Measurements from ENCODE around the gene MACROD2.

The MACROD2 gene

DNA sequence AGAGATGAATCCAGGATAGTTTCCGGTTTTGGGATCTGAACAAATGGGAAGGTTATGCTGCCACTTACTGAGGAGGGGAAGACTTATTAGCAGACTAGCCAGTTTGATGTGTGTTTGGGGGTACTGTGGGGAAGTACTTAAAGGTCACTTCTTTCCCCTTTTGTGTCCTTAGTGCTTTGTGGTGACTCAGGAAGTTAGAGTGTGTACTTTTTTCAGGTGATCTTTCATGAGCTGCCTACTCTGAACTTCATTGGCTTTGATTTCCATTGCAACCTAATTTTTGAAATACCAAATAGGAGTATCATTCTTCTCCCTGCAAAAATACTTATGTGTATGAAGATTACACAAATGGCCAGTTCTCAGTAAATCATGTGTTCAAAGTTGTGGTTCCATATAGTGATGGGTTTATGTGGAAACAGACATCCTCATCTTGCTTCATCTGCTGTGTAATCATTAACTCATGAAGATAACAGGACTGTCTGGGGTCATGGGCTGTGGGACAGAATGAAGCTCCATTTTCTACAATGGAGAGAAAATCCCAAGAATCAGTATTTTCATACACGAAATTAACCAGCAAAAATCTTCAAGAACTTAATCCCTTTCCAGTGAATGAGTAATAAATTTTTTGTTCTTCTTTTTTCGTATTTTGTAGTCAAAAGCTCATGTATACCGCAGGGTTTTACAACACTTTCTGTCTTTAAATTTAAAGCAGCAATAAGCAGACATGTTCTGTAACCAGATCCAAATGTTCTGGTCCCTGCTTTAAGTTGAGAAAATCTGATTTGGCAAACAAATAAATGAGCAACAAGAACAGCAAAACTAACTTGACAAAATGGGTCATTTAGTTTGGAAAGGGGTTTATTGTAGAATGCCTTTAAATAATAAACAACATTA, 614.3 kb downstream of the MACROD2 start:
- no peak for DNase-seq

DNA sequence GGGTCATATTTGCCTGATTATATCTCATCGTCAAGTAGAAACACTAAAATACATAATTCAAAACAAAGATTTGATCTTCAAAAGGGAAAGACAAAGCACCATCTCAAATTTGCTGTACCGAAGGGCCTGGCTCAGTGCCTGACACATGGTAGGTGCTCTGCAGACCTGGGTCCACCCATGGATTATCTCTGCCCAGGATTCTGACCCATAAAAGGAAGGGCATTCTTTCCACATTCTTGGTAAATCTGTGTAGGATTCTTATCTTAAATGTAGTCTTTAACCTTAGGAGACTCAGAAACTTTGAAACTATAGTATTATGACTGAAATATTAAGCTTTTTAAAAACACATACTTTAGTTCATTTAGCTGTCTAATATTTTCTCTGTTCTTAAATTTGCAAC, 616.2 kb downstream of the MACROD2 start:
- no peak for DNase-seq

DNA sequence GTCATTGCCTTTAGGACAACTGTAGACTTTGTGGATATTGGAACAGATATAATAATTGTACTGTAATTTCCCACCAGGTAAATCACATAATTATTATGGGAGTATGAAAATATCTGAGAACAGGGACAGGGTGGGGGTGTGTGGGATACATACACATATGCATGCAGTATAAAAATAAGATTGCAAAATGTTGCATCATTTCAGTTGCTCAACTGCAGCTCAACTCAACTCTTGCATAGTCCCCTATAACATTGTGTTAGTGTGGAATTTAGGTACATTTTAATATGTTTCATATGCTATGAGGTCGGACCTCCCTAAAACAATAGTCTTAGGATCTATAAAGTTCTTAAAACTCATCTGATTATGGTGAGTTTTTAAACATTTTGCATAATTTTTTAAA, 617.1 kb downstream of the MACROD2 start:
- DNase-seq = no peak

DNA sequence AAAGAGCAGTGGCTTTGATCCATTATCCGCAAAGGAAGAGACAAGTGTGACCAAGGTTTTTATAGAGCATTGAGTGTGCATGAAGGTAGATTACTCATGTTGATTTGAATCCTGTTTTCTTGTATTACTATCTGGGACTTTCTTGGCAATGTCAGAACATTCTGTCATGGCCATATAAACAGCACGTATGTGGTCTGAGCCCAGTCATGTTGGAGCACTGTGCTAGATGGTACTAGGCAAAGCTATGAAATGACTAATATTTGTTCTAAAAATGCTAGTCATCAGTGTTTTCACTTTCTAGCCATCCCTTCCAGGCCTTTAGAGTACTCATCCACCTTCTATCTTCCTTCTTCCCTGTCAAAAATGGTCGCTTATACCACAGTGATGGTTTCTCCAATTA, 620.7 kb downstream of the MACROD2 start:
- DNase-seq = no peak

DNA sequence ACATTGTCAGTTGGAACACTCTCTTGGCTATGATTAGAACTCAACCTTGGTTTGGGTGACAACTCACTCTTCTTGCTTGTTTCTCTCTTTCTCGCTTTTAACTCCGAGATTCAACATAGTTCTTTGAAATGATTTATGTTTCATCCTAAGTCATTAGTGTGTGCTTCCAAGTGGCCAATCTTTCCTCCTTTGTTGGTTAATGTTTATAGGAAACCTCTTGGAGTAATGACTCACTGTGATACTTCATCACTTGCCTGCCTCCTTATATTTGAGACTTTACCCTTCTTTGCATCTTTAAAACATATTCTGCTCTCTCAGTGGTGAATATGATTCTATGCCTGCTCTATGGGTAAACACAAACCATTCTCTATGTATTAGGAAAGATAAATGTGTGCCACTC, 621.8 kb downstream of the MACROD2 start:
- DNase-seq = no peak

DNA sequence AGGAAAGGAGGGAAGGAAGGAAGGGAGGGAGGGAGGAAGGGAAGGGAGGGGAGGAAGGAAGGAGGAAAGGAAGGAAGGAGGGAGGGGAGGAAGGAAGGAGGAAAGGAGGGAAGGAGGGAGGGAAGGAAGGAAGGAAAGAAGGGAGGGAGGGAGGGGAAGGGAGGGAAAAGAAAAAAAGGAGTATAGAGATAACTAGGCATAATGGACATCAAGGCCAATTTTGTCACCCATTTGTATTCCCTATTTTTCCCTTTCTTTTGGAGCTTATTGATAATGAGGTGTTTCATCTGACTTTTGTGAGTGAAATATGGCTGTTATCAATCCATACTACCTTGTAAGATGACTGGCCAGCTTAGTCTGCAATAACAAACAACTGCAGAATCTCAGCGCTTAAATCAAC, 624.1 kb downstream of the MACROD2 start:
- DNase-seq = no peak

DNA sequence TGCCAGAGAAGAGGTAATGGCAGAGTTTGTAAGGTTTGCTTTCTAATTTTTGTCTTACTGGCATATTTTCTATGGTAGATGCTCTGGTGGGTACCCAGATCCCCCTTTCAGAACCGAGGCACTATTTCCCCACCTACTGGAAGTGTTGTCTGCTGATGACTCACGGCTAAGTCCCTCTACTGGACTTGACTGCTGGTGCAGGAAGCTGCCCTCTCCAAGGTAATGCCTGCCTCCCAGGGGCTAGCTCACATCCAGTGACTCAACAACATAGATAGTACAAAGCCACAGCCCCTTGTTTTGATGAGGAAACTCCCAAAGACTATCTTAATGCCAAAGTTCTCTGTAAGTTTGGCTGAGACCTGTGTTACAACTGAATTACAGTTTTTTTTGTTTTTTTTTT, 627.5 kb downstream of the MACROD2 start:
- DNase-seq = no peak

DNA sequence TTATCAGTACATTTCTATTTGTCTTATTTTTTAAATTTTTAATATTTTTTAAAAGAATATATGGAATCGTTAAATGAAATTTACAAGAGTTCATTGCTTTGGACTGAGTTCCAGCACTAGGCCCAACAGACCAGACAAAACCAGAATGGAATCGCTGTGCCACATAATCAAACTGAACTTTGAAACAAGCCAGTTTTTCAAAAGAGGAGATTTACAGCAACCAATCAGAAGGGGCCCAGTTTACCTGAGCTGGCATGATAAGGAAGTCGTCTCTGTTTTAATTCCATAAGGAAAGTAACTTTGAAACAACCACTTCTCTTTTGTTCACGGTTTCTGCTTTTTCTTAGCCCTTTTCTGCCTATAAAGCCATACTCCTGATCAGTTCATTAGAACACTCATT, 635.7 kb downstream of the MACROD2 start:
- DNase-seq = no peak

DNA sequence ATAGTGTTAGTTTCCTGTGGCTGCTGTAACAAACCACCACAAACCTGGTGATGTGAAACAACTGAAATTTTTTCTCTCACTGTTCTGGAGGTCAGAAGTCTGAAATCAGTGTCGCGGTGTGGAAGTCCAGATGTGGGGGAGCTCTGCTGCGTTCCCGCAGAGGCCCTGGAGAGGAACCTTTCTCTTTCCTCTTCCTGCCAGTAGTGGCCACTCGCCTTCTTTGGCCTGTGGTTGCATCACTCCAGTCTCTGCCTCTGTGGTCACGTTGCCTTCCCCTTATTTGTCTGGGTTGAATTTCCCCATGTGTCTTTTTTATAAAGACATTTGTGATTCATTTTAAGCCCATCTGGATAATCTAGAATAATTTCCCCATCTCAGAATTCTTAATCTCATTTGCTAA, 637.6 kb downstream of the MACROD2 start:
- no peak for DNase-seq

DNA sequence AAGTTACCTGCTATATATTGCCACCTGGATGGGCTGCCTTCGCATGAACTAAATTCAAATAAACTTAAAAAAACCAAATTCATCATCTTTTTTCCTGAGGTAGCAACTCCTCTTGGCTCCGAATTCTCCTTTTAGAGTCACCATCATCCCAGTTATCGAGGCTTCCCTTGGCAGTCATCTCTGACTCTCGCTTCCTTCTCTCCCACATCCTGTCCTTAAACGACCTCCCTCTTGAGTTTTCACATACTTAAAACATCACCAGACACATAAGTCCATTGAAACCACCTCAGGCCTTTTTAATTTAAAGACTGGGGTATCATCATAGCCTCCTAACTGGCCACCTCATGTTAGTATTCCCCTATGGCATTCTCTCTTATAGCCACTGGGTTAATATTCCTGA, 638.2 kb downstream of the MACROD2 start:
- DNase-seq = no peak

DNA sequence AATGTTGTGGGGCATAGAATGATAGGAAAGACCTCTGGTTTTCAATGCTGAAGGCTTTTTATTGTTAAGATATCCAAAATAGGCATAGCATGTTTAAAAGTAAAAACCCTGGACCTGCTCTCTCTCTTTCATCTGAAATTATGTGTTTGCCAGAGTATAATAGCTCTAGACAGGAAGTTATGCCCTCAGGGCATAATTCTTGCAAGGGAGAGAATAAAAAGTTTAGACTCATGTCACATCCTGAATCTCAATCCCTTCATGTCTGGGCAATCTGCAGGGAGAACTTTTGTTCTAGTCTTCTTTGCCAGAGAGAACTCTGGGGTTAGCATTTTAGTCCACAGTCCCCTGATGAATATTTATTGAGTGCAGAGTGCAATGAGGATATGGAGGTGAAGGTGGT, 639.3 kb downstream of the MACROD2 start:
- no peak for DNase-seq

DNA sequence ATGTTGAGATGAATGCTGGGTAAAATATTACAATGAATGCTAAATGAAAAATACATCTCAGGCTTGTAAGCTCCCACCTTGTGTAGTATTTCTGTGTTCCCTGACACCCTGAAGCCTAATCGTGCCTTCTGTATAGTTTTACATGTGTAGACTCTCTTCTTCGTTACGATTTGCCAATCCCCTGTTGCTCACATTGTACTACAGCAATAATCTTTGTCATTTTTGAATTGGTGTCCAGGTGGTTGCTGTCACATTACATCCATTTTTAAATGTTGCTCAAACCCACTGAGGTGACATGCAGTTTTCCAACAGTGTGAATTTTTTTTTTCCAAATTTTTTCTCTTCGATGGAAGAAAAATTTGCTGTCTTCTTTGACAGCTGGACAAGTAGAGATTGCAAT, 642.1 kb downstream of the MACROD2 start:
- DNase-seq = no peak

DNA sequence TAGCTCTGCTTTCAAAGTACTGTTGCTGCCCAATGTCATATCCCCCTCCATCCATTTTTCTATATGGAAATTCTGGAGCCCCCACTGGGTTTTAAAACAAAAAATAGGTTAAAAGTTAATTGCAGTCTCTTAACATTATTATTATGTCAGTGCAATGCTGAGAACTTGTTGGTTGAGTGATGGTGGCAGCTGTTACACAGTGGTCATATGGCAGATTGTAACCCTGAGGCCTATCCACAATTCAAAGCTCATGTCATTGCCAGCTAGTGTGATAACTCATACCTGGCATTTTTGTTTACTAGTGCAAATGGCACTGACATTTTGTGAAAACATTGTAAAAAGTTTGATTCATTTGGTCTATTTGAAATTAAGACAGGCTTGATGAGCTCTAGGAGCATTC, 647.8 kb downstream of the MACROD2 start:
- DNase-seq = no peak

DNA sequence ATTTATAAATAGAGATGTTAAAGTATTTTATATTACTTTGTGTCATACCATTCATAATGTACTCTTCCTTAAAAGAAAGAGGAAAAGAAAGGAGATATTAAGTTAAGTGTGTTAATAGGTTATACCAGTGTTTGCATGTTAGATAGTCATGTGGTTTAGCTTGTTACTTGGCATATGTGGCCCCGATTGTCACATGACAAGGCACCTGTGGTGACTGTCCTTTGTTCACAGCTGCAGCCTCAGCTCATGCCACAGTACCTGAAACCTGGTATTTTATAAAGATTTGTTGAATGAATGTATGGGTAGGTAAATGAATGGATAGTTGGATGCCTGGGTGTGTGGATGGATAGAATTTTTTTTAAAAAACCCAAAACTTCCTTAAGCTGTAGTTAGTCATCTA, 648.2 kb downstream of the MACROD2 start:
- no peak for DNase-seq

DNA sequence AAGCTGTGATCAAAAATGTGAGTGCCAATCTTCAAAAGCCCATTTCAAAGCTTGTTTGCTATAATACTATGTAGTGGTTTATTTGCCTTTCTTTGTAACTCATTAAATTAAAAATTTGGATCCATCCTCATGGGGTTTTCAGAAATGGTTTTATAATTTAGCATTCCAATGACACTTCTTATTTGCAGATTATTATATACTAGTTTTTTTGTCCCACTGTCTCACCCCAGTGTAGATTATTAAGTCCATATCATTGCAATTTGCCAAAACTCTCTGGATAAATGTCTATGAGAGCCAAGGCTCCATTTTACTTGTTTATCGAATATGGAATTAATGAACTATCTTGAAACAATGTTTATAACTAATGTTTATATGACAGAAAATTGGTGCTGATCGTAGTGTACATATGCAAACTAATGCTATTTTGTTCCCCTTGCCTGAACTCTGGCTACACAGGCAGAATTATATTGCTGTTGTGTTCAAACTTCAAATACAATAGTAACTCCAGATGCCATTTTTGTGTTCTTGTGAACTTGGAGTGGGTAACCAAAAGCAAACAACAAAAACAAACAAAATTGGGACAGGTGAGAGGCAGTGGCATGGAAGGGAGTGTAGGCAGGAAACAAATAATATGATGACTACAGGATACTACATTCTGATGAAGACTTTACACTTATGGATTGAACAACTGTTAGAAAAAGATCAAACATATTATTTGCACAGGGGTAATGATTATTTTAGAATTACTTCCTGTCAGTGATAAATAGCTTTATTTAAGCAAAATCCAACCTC, 649.2 kb downstream of the MACROD2 start:
- no peak for DNase-seq

DNA sequence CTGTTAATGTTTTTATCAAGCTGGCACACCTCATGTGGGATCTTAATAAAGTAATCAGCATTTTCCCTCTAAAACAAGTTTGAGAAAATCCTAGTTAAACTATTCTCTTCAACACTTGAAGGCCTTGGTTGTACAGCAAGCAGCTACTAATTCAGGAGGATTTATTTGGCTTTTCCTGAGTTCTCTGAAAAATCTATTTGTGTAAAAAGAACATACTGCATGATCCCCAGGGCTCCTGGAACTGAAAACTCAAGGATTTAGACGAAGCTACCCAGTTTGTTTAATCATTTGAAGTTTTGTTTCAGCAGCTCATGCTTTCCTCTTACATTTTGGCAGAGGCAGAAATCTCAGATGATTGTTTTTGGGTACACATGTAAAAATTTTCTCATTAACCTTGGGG, 651.7 kb downstream of the MACROD2 start:
- DNase-seq = no peak

DNA sequence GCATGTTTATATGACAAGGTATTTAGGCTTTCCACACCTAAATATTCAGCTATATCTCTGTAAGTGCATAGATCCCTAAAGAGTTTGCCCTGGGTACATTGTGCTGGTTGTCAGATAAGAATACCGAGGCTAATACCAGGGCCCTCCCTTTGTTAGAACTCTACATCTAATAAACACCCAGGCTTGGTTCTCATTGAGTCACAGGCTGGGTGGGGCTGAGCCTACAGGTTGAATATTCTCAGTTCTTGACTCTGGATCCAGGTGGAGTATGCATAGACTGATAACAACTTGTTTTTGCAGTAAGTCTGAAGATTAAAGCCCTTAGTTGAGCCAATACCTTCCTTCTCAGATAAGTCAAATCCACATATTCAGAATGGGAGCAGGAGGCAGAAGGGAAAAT, 654.3 kb downstream of the MACROD2 start:
- no peak for DNase-seq

DNA sequence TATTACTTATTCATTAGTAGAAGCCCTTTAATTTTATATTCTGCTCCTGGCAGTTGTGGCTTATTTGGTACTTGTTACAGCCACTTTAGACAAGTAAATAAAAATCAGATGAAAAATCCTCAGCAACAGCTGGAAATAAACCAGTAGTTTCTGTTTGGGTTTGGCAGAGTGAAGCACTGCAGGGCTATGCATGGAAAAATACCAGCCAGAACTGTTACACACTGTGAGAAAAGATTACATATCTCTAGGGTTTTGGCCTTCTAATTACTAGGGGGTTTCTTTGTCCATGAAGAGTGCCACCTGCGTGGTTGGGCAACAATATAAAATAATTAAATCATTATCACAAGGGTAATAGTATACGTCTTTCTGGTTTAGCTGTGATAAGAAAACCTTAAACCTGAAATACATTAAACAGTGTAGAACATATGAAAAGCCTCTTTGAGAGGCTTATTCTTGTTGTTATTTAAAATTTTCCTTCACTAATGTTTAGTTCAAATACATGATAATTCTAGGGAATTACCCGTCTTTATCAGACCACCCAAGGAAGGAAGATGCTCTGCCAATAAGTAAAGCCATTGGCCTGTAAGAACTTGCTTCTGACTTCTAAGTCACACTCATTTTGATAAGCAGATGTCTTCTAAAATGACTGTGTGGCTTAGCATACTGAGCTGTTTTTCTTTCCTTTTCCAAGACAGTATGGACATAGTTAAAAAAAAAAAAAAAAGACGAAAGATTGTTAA, 662.1 kb downstream of the MACROD2 start:
- DNase-seq = no peak

DNA sequence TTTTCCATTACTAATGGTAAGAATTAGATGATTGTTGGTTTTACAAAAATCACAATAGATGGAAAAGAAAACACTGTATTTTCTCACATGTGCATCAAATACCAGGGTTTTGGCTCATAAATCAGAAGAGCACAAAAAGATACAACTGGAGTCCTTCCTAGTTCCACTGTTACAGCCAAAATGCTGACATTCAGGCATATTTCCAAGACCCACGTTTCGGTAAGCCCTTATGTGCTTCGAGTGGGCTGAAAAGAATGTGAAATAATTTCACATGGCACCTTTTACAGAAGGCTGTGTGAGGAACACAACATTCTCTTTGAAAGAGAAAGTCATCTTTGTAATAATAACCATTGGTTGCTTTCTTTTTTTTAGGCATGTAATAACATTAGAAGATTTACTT, 668.8 kb downstream of the MACROD2 start:
- no peak for DNase-seq

DNA sequence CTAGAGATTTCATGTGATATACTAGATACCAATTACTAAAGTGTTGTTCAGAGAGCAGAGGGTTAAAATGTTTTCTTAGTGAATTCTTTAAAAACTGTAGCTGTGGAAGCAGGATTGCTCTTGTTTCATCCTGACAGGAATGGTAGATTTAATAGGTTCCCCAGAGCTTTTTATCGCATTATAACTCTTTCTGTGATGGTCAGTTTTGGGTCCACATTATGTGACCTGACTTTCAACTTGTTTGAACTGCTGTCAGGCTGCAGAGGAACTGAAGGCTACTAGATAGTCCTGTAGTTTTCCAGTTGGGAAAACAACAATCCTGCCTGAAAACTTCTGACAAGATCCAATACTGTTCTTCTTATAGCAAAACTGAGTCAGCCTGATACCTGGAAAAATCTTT, 671.4 kb downstream of the MACROD2 start:
- DNase-seq = no peak

DNA sequence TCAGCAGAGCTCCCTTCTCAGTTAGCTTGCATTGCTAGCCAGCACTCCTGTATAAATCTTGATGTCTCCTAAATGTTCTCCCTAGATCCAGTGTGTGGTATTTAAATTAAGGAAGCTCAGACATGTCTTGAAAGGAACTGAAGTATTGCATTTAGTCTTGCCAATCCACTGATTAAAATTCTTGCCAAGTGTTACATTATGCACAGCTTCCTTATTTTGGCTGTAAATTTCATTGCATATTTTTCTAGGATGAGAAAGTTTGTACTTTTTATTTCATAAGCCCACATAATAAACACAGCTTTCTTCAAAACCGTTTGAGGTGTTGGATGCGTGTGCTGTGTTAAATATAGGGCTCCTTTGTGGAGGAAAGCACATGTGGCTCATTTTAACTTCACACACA, 671.9 kb downstream of the MACROD2 start:
- DNase-seq = no peak

DNA sequence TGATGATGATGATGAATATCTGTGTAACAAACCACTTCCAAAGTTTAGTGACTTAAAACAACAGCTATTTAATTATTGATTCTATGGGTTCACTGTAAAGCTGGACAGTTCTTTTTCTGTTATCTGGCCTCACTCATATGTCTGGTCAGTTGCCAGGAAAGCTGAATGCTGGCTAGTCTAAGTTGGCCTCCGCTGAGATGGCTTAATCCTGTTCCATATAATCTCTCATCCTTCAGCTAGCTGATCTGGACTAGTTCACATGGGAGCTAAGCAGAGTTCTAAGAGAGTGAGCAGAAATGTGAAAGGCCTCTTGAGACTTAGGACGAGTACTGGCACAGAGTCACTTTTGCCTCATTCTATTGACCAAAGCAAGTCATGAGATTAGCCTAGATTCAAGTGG, 676.8 kb downstream of the MACROD2 start:
- DNase-seq = no peak

DNA sequence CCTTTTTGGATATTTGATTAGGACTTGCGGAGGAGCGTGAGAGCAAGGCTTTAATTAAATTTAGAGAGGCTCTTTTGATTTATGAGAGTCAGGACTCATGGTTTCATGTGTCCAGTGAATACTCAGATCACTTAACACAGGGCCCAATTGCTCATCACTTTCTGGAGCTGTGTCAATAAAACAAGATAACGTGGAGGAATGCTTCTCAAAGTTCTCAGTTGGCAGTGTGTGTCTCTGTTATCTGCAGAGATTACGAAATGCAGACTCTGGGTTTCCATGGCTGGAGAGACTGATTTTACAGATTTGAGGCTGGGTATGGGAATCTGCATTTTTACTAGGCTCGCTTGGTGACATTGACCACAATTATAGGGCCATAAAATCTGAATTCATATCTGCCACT, 677.8 kb downstream of the MACROD2 start:
- DNase-seq = no peak

DNA sequence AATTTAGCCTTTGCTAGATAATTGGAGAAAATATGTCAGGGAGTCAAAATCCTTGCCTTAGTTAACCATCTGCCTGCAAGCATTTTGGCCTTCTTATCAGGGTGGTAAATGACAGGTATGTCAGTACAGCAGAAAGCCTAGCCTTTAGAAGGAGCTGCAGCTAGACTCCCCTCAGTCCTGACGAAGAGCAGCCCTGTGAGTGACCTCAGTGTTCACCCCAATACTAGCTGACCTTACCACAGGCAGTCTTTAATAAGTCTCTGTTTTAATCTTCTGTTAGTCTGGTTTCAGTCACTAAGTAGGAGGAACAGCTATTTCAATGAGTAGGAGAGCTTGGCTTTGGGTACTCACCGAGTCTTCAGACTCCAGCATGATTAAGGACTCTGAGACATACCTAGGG, 682.1 kb downstream of the MACROD2 start:
- no peak for DNase-seq
